H9 (cell line): Measurements from ENCODE around the gene EFCAB12. TPM values are rescaled to one million over a fixed set of nuclear protein-coding genes. Genes with fewer than 3 reads are reported as not detected.

Experiments
- DNase-seq: peaks from one replicate; pipeline ENCODE4 v3.0.0-alpha.2; 2017
- H2AFZ ChIP-seq: one replicate; pipeline ENCODE4 v1.6.1; 2013; ENCODE audit warnings: mild to moderate bottlenecking, low read length, control low read depth, moderate library complexity
- H2AK5ac ChIP-seq: 2 replicates; pipeline ENCODE4 v1.6.1; 2013; ENCODE audit warnings: low read length, control low read depth, mixed read lengths; ENCODE audit not compliant: insufficient read length
- H2BK120ac ChIP-seq: one replicate; pipeline ENCODE4 v1.6.1; 2013; ENCODE audit warnings: low read depth, mild to moderate bottlenecking, low read length, control low read depth, inconsistent platforms; ENCODE audit not compliant: poor library complexity, severe bottlenecking
- H2BK12ac ChIP-seq: 2 replicates; pipeline ENCODE4 v1.6.1; 2013; ENCODE audit warnings: low read length, control low read depth, mixed read lengths, low read depth; ENCODE audit not compliant: insufficient read length
- H2BK15ac ChIP-seq: 2 replicates; pipeline ENCODE4 v1.6.1; 2013; ENCODE audit warnings: low read depth, low read length, control low read depth
- H2BK20ac ChIP-seq: one replicate; pipeline ENCODE4 v1.6.1; 2013; ENCODE audit warnings: low read depth, mild to moderate bottlenecking, low read length, control low read depth, inconsistent platforms; ENCODE audit not compliant: poor library complexity, severe bottlenecking
- H2BK5ac ChIP-seq: 2 replicates; pipeline ENCODE4 v1.6.1; 2013; ENCODE audit warnings: low read length, control low read depth, mixed read lengths; ENCODE audit not compliant: insufficient read length
- H3K14ac ChIP-seq: 2 replicates; pipeline ENCODE4 v1.6.1; 2013; ENCODE audit warnings: low read length, control low read depth; ENCODE audit not compliant: insufficient read depth
- H3K18ac ChIP-seq: 2 replicates; pipeline ENCODE4 v1.6.1; 2013; ENCODE audit warnings: low read depth, mild to moderate bottlenecking, mixed read lengths, low read length, control low read depth; ENCODE audit not compliant: insufficient read length
- H3K23ac ChIP-seq: 2 replicates; pipeline ENCODE4 v1.6.1; 2013; ENCODE audit warnings: low read length, control low read depth, mixed read lengths, low read depth; ENCODE audit not compliant: insufficient read length
- H3K23me2 ChIP-seq: 2 replicates; pipeline ENCODE4 v1.6.1; 2013; ENCODE audit warnings: low read depth, mild to moderate bottlenecking, mixed read lengths, low read length, control low read depth; ENCODE audit not compliant: insufficient read length, poor library complexity, severe bottlenecking
- H3K27ac ChIP-seq: 2 replicates; pipeline ENCODE4 v1.5.1; 2013; ENCODE audit warnings: low read length, control low read depth, mixed read lengths, low read depth; ENCODE audit not compliant: insufficient read length
- H3K27me3 ChIP-seq: 2 replicates; pipeline ENCODE4 v1.6.1; 2013; ENCODE audit warnings: low read length, control low read depth, inconsistent platforms; ENCODE audit not compliant: insufficient read depth
- H3K4ac ChIP-seq: 2 replicates; pipeline ENCODE4 v1.6.1; 2013; ENCODE audit warnings: low read depth, mild to moderate bottlenecking, control low read depth, inconsistent platforms, low read length, moderate library complexity
- H3K4me1 ChIP-seq: 2 replicates; pipeline ENCODE4 v1.6.1; 2013; ENCODE audit warnings: low read length, control low read depth, inconsistent platforms; ENCODE audit not compliant: insufficient read depth
- H3K4me2 ChIP-seq: 2 replicates; pipeline ENCODE4 v1.6.1; 2013; ENCODE audit warnings: low read length, control low read depth, mixed read lengths; ENCODE audit not compliant: insufficient read length, insufficient read depth
- H3K56ac ChIP-seq: 2 replicates; pipeline ENCODE4 v1.6.1; 2013; ENCODE audit warnings: low read depth, mild to moderate bottlenecking, mixed read lengths, low read length, control low read depth; ENCODE audit not compliant: insufficient read length
- H3K79me1 ChIP-seq: 2 replicates; pipeline ENCODE4 v1.6.1; 2013; ENCODE audit warnings: low read depth, mild to moderate bottlenecking, moderate library complexity, low read length, control low read depth, inconsistent platforms; ENCODE audit not compliant: insufficient read depth, poor library complexity, severe bottlenecking
- H3K79me2 ChIP-seq: 2 replicates; pipeline ENCODE4 v1.6.1; 2013; ENCODE audit warnings: low read length, control low read depth, inconsistent platforms; ENCODE audit not compliant: insufficient read depth
- H3K9ac ChIP-seq: 2 replicates; pipeline ENCODE4 v1.6.1; 2013; ENCODE audit warnings: low read length, control low read depth, mixed read lengths; ENCODE audit not compliant: insufficient read length; ENCODE audit errors: extremely low read depth
- H3K9me3 ChIP-seq: one replicate; pipeline ENCODE4 v1.6.1; 2013; ENCODE audit warnings: low read depth, low read length, inconsistent platforms; ENCODE audit not compliant: control insufficient read depth
- H3T11ph ChIP-seq: one replicate; pipeline ENCODE4 v1.6.1; 2013; ENCODE audit warnings: mild to moderate bottlenecking, low read length, control low read depth, inconsistent platforms
- H4K20me1 ChIP-seq: one replicate; pipeline ENCODE4 v1.6.1; 2013; ENCODE audit not compliant: control insufficient read depth, insufficient read length, insufficient read depth
- H4K5ac ChIP-seq: 2 replicates; pipeline ENCODE4 v1.6.1; 2013; ENCODE audit warnings: low read depth, mild to moderate bottlenecking, mixed read lengths, low read length, control low read depth; ENCODE audit not compliant: insufficient read length
- H4K8ac ChIP-seq: replicated peaks from 2 replicates; pipeline ENCODE4 v1.6.1; 2013; ENCODE audit warnings: low read length, control low read depth, mixed read lengths, low read depth; ENCODE audit not compliant: insufficient read length
- H4K91ac ChIP-seq: 2 replicates; pipeline ENCODE4 v1.6.1; 2013; ENCODE audit warnings: low read depth, mild to moderate bottlenecking, moderate library complexity, mixed read lengths, low read length, control low read depth; ENCODE audit not compliant: insufficient read length
- H3K27ac Mint-ChIP-seq, 3 experiments: 2 replicates in 2 of 3; 3 replicates in 1 of 3; pipeline ENCODE4 v1.8.0; 2020 to 2021; ENCODE audit warnings: mixed read lengths in 3 of 3, mild to moderate bottlenecking in 1 of 3, moderate library complexity in 1 of 3
- H3K27me3 Mint-ChIP-seq: 2 replicates; pipeline ENCODE4 v1.8.0; 2021; ENCODE audit warnings: low read depth, mild to moderate bottlenecking, moderate library complexity, mixed read lengths
- H3K36me3 Mint-ChIP-seq, 3 experiments: 2 replicates in 2 of 3; 3 replicates in 1 of 3; pipeline ENCODE4 v1.8.0; 2020 to 2021; ENCODE audit warnings: low read depth in 3 of 3, mixed read lengths in 3 of 3; ENCODE audit not compliant: insufficient read depth in 1 of 3
- H3K4me1 Mint-ChIP-seq, 2 experiments: 2 replicates each; pipeline ENCODE4 v1.8.0; 2020; ENCODE audit warnings: mixed read lengths in 2 of 2
- H3K4me3 Mint-ChIP-seq, 2 experiments: 2 replicates in 1 of 2; 3 replicates in 1 of 2; pipeline ENCODE4 v1.8.0; 2020 to 2021; ENCODE audit warnings: mild to moderate bottlenecking in 2 of 2, mixed read lengths in 2 of 2, moderate library complexity in 1 of 2
- H3K9me3 Mint-ChIP-seq, 2 experiments: 2 replicates in 1 of 2; 3 replicates in 1 of 2; pipeline ENCODE4 v1.8.0; 2020; ENCODE audit warnings: mild to moderate bottlenecking in 2 of 2, mixed read lengths in 2 of 2, moderate library complexity in 1 of 2
- CTCF ChIP-seq: fragments of 200-600 bp; sonication (generic); conservative IDR thresholded peaks from 3 replicates; pipeline ENCODE4 v1.8.0; 2021; ENCODE audit warnings: antibody characterized with exemption, mild to moderate bottlenecking
- WGBS: extraction: QIAGEN DNeasy Blood & Tissue Kit; methylation state at CpG from one replicate; pipeline ENCODE4 v1.1.7; 2013; ENCODE audit warnings: missing lambda C conversion rate, low lambda C conversion rate, mixed read lengths; ENCODE audit not compliant: insufficient read length; ENCODE audit errors: extremely low coverage; 5-methylcytosine and 5-hydroxymethylcytosine counted together
- total RNA-seq: library from RNA; stranded (reverse); gene quantifications from 2 replicates; pipeline ENCODE4 v1.2.1, GENCODE V29; 2021

The EFCAB12 gene
- total RNA-seq, 1 experiment from 2014 or later, result 0.28 TPM

GRCh38 chr3:129379582-129380358, 48.7 kb downstream of the EFCAB12 start:
- peaks cover 0 to 4% of the 10 kb centered on the region in 2 experiments; a peak in 4 of 5 replicates for H3K9me3 Mint-ChIP-seq
- H2AFZ ChIP-seq, result no peak overlapping the region
- H4K5ac ChIP-seq, result no peak overlapping the region
- no peak overlapping the region for H2AK5ac ChIP-seq
- no peak overlapping the region for H3K23ac ChIP-seq
- H3K9ac ChIP-seq, result no peak overlapping the region
- H3K4me3 Mint-ChIP-seq, result no peak overlapping the region
- no peak for TF ChIP-seq CTCF
- no peak overlapping the region for H2BK120ac ChIP-seq
- H2BK15ac ChIP-seq, result no peak overlapping the region
- H3T11ph ChIP-seq, result no peak overlapping the region
- H3K18ac ChIP-seq, result no peak overlapping the region
- no peak overlapping the region for H2BK5ac ChIP-seq
- no peak overlapping the region for H3K4me2 ChIP-seq
- H3K79me2 ChIP-seq, result no peaks in the 10 kb centered on the region
- no peak overlapping the region for H3K14ac ChIP-seq
- no peaks in the 10 kb centered on the region for H3K23me2 ChIP-seq
- H3K36me3 Mint-ChIP-seq, result no peaks in the 10 kb centered on the region; a peak in 1 of 7 replicates
- H3K4ac ChIP-seq, result no peak overlapping the region
- no peak for DNase-seq
- no peaks in the 10 kb centered on the region for H3K79me1 ChIP-seq
- H2BK20ac ChIP-seq, result no peak overlapping the region
- no peaks in the 10 kb centered on the region for H3K27me3 ChIP-seq
- no peak overlapping the region for H3K56ac ChIP-seq
- no peak overlapping the region for H4K8ac ChIP-seq
- peaks cover 7% of the 10 kb centered on the region for H3K9me3 ChIP-seq
- peaks cover 15 to 22% of the 10 kb centered on the region in 2 experiments for H3K4me1 Mint-ChIP-seq
- H3K27ac Mint-ChIP-seq, result no peak overlapping the region; a peak in 1 of 7 replicates
- H4K91ac ChIP-seq, result no peak overlapping the region
- H3K27ac ChIP-seq, result no peak overlapping the region
- no CpG with 5 or more reads among the region's 7 CpGs for WGBS
- H3K4me1 ChIP-seq, result no peaks in the 10 kb centered on the region
- H3K27me3 Mint-ChIP-seq, result peaks cover 3% of the 10 kb centered on the region; the same call in 1 of the 2 replicates
- no peak overlapping the region for H2BK12ac ChIP-seq
- no peaks in the 10 kb centered on the region for H4K20me1 ChIP-seq
